Breast epithelium (tissue), 4 donors: ENCODE measurements around the gene SUMF1. TPM values are rescaled to one million over a fixed set of nuclear protein-coding genes. Genes with fewer than 3 reads are reported as not detected.
A peak's percentile ranks its signal among the peaks of the same experiment; 100 is the strongest.

ENCODE experiments used
- DNase-seq, 2 donors: peaks; one replicate each; pipeline ENCODE4 v3.0.0-alpha.2; 2019; ENCODE audit warnings: low spot score in 2 of 2
- H3K27ac ChIP-seq, 2 donors: fragments of 200-600 bp; sonication (generic) in 1 of 2; one replicate each; pipeline ENCODE4 v1.5.1; 2016 to 2019; ENCODE audit warnings: mild to moderate bottlenecking in 1 of 2
- H3K27me3 ChIP-seq, 2 donors: fragments of 200-600 bp; sonication (generic) in 1 of 2; one replicate each; pipeline versions ENCODE4 v1.5.1 to v1.6.0; 2017 to 2019; ENCODE audit warnings: control low read depth in 1 of 2, mild to moderate bottlenecking in 1 of 2
- H3K36me3 ChIP-seq: fragments of 200-600 bp; one replicate; pipeline ENCODE4 v1.5.1; 2019
- H3K4me1 ChIP-seq, 2 donors: fragments of 200-600 bp; sonication (generic); one replicate each; pipeline ENCODE4 v1.5.1; 2016 to 2019; ENCODE audit warnings: control low read depth in 1 of 2
- H3K4me3 ChIP-seq, 3 donors: fragments of 200-600 bp; sonication (generic); 1 replicate in 2 of 3; 2 replicates in 1 of 3; pipeline ENCODE4 v1.5.1; 2016 to 2019; ENCODE audit warnings: mild to moderate bottlenecking in 3 of 3, moderate library complexity in 2 of 3
- H3K9me3 ChIP-seq, 2 donors: fragments of 200-600 bp; sonication (generic) in 1 of 2; one replicate each; pipeline ENCODE4 v1.5.1; 2016 to 2019; ENCODE audit warnings: control low read depth in 1 of 2
- CTCF ChIP-seq, 3 donors: fragments of 450-650 bp; IDR thresholded peaks; one replicate each; pipeline ENCODE4 v1.5.1; 2016 to 2017; ENCODE audit warnings: antibody characterized with exemption in 3 of 3, mild to moderate bottlenecking in 3 of 3, moderate library complexity in 3 of 3
- POLR2A ChIP-seq: fragments of 450-650 bp; IDR thresholded peaks from one replicate; pipeline ENCODE4 v1.6.1; 2016; ENCODE audit warnings: antibody characterized with exemption, mild to moderate bottlenecking, moderate library complexity
- POLR2AphosphoS5 ChIP-seq, 3 donors: sonication (generic); formaldehyde crosslinking; IDR thresholded peaks; one replicate each; pipeline ENCODE4 v1.6.1; 2017; ENCODE audit warnings: antibody characterized with exemption in 3 of 3
- intact Hi-C: fragments of 100-400 bp; cut with DNase I; formaldehyde crosslinking; loops from one replicate; pipeline ENCODE4 v1.15.1; 2023; ENCODE audit warnings: low total_unique reads
- total RNA-seq, 3 donors: library from RNA; depleted of rRNA; stranded (reverse); fragments of >200 nt; gene quantifications; one replicate each; pipeline ENCODE4 v1.1.0, GENCODE V29; 2016

The SUMF1 gene
- total RNA-seq, 3 donors from 2014 or later: 84.2 to 87.1 (median 84.9) TPM

DNA sequence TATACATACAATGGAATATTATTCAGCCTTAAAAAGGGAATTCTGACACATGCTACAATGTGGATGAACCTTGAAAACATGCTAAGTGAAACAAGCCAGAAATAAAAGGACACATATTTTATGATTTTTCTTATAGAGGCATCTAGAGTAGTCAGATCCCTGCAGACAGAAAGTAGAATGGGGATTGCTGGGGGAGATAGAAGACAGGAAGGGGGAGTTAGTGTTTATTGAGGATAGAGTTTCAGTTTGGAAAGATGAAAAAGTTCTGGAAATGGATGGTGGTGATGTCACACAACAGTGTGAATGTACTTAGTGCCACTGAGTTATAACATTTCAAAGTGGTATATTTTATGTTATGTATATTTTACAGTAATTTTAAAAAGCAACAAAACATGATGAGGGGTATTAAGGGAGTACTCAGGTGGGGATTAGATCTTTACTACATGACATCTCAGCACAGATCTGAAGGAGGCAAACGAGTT is 30.8 kb upstream of the SUMF1 start:
- H3K4me3 ChIP-seq: no peak overlapping the region
- intact Hi-C loops: no loop called here
- H3K4me1 ChIP-seq: no peaks in the 10 kb centered on the region

DNA sequence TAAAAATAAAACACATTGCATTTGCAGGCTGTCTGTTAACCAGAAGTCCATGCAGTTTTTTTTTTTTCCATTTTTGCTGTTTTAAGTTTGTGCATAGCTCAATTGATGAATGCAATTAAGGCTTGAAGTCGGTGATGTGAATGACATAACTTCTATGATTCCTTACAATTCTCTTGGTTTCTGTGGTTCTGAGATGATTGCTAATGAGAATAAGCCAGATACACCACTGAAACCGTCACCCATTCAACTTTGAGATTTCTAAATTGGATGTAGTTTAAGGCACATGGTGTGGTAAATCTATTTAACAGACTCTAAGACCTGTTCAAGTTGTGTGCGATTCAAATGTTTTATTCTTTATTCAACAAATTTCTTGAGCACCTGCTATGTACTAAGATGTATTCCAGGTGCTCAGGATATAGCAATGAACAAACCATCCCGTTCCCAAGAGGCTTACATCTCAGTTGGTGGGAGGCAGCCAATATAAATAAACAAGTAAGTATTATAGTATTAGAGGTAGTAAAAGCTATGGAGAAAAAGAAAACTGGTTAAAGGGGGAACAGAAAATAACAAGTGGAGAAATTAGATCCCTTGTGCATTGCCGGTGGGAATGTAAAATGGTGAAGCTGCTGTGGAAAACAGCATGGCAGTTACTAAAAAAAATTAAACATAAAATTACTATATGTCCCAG is 30.1 kb upstream of the SUMF1 start:
- intact Hi-C loops: no loop called here

More for the DNA sequence above, 30.8 kb upstream of the SUMF1 start:
- Histone ChIP-seq H3K9me3 (no peaks in the 10 kb centered on the region), H3K36me3 (no peaks in the 10 kb centered on the region), H3K27me3 (no peaks in the 10 kb centered on the region), H3K27ac (no peak overlapping the region)
- no peak for TF ChIP-seq CTCF (IDR thresholded peaks at IDR 0.05)
- TF ChIP-seq POLR2A: no peak
- no peak for TF ChIP-seq POLR2AphosphoS5 (IDR thresholded peaks at IDR 0.05)
- DNase-seq: no peak

GRCh38 chr3:4496087-4496452 is 29.0 kb upstream of the SUMF1 start:
- no peaks in the 10 kb centered on the region for H3K27me3 ChIP-seq
- intact Hi-C loops: no loop called here
- H3K9me3 ChIP-seq: no peaks in the 10 kb centered on the region
- H3K4me3 ChIP-seq: peak overlapping the region in 2 of 3 donors; percentile 86 to 93
- no peak for DNase-seq
- H3K4me1 ChIP-seq: peaks cover 0 to 3% of the 10 kb centered on the region in 2 donors
- H3K27ac ChIP-seq: no peak overlapping the region
- TF ChIP-seq POLR2A: no peak
- no peak for TF ChIP-seq POLR2AphosphoS5 (IDR thresholded peaks at IDR 0.05)
- no peak for TF ChIP-seq CTCF (IDR thresholded peaks at IDR 0.05)
- no peaks in the 10 kb centered on the region for H3K36me3 ChIP-seq

More for the DNA sequence above, 30.1 kb upstream of the SUMF1 start:
- TF ChIP-seq POLR2A (no peak), POLR2AphosphoS5 (IDR thresholded peaks at IDR 0.05) (no peak), CTCF (IDR thresholded peaks at IDR 0.05) (no peak)
- no peaks in the 10 kb centered on the region for H3K9me3 ChIP-seq
- no peaks in the 10 kb centered on the region for H3K36me3 ChIP-seq
- no peak overlapping the region for H3K4me3 ChIP-seq
- DNase-seq: no peak
- H3K27me3 ChIP-seq: no peaks in the 10 kb centered on the region
- H3K27ac ChIP-seq: no peak overlapping the region
- no peaks in the 10 kb centered on the region for H3K4me1 ChIP-seq

- TF ChIP-seq CTCF (IDR thresholded peaks at IDR 0.05) (no peak), POLR2AphosphoS5 (IDR thresholded peaks at IDR 0.05) (no peak), POLR2A (no peak)
- peaks cover 0 to 3% of the 10 kb centered on the region in 2 donors for H3K4me1 ChIP-seq
- DNase-seq: no peak
- H3K27me3 ChIP-seq: no peaks in the 10 kb centered on the region
- intact Hi-C loops: no loop called here
- H3K27ac ChIP-seq: peak overlapping the region; percentile 46 to 86
- H3K9me3 ChIP-seq: no peaks in the 10 kb centered on the region
- no peaks in the 10 kb centered on the region for H3K36me3 ChIP-seq
- H3K4me3 ChIP-seq: peak overlapping the region in 2 of 3 donors; percentile 86 to 93
Measured at GRCh38 chr3:4495294-4496086, 28.4 kb upstream of the SUMF1 start.

DNA sequence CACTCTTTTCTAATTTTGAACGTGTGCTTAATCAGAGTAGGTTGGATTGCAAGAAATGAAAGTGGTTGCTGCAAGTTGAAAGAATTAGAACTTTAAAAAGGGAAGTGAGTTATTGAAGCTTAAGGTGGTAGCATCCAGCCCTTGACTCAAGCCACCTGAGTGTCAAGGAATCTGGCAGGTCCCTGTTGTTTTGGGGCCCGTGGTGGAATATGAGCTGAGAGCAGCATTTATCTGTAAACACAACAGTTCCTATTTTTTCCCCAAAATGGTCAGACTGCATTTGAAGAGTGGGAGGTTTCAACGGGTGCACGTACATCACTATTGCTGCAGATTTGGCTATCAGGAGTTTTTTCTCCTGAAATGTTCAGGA is 27.8 kb upstream of the SUMF1 start:
- intact Hi-C loops: no loop called here

More for the DNA sequence above, 27.8 kb upstream of the SUMF1 start:
- Histone ChIP-seq H3K36me3 (no peaks in the 10 kb centered on the region), H3K9me3 (no peaks in the 10 kb centered on the region), H3K27me3 (no peaks in the 10 kb centered on the region), H3K4me3 (peak overlapping the region; percentile 74 to 93 (median 86)), H3K27ac (peak overlapping the region; percentile 46 to 86), H3K4me1 (peaks cover 0 to 3% of the 10 kb centered on the region in 2 donors)
- TF ChIP-seq POLR2A (no peak), POLR2AphosphoS5 (IDR thresholded peaks at IDR 0.05) (no peak)
- DNase-seq: no peak
